ENCODE data around the gene OSTM1.

DNA sequence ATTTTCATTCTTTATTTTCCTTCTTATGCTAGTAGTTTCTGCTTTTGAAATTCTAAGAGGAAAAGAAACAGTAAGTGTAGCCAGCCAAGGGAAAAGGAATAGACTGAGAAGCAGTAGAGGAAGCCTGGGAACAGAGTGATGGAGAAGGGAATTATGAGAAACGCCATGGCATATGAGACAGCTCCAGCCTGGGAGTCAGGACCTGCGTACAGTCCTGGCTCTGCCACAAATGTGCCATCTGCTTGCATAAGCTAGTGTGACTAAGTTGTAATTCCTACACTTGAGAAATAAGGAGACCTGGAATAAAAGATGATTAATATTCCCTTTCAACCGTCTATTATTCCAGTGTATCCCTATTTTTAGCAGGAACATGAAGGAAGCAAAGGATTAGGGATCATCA, 47.5 kb downstream of the OSTM1 start:
- TF ChIP-seq EZH2 (IDR thresholded peaks at IDR 0.05; ENCODE audit: insufficient read depth, poor library complexity, severe bottlenecking) (no peak), EZH2phosphoT487 (IDR thresholded peaks at IDR 0.05; ENCODE audit: insufficient read depth, low read depth) (no peak)

Data from GM23248 (cell line).